Fibroblast of pulmonary artery (primary cell): ENCODE results near the gene ENTPD1.
A peak's percentile ranks its signal among the peaks of the same experiment; 100 is the strongest.

Experiments
- DNase-seq: peaks from one replicate; pipeline ENCODE4 v3.0.0-alpha.2; 2010; ENCODE audit warnings: low read depth
- H3K4me3 ChIP-seq: replicated peaks from 2 replicates; pipeline ENCODE4 v1.5.1; 2011; ENCODE audit warnings: low read depth, mild to moderate bottlenecking, control low read depth, low read length, moderate library complexity
- TF ChIP-seq, protein P1 (sequence below): IDR thresholded peaks from 2 replicates; pipeline ENCODE4 v1.5.1; 2011; ENCODE audit warnings: mild to moderate bottlenecking, control low read depth, low read length, inconsistent platforms; ENCODE audit errors: missing control alignments

ENTPD1 gene

DNA sequence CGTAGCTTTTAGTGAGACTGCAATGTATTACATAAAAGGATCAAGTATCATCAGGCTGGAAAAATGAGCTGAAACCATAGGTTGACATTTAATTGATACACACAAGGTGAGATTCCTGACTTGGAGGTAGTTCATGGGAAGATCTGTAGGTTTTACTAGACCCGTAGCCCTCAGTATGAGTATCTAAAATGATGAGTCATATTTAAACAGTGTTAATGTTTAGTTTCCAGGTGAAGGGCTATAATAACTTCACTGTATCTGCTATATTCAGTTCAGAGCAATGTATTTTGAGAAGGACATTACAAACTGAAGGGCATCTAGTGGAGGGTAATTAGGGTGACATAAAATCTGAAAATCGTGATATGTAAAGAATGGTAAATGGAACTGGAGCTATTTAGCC is 35.0 kb downstream of the ENTPD1 start:
- H3K4me3 ChIP-seq, result no peak overlapping the region
- TF ChIP-seq, protein P1, sequence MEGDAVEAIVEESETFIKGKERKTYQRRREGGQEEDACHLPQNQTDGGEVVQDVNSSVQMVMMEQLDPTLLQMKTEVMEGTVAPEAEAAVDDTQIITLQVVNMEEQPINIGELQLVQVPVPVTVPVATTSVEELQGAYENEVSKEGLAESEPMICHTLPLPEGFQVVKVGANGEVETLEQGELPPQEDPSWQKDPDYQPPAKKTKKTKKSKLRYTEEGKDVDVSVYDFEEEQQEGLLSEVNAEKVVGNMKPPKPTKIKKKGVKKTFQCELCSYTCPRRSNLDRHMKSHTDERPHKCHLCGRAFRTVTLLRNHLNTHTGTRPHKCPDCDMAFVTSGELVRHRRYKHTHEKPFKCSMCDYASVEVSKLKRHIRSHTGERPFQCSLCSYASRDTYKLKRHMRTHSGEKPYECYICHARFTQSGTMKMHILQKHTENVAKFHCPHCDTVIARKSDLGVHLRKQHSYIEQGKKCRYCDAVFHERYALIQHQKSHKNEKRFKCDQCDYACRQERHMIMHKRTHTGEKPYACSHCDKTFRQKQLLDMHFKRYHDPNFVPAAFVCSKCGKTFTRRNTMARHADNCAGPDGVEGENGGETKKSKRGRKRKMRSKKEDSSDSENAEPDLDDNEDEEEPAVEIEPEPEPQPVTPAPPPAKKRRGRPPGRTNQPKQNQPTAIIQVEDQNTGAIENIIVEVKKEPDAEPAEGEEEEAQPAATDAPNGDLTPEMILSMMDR, result no peak
- DNase-seq, result no peak

DNA sequence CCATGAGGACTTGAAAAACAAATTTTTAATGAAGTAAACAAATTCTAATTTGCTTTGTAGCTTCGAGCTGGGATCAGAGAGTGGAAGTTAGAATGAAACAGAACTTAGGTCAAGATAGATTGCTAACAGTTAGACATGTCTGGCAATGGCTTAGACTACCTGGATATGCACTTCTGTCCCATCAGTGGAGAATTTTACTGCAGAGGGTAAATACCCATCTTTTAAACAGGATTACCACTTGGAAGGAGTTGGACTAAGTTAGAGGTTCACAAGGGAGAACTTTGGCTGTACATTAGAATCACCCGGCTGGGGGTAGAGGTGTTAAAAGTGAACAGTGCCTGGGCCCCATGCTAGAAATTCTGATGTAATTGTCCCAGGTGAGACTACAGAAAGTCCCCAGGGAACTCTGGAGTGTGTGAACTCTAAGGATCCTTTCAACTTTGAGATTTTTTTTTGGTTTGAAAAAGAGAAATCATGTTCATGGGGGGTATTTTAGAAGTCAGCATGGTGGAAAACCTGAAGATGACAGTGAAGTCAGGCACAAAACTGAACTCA is 35.5 kb downstream of the ENTPD1 start:
- no peak overlapping the region for H3K4me3 ChIP-seq
- TF ChIP-seq, protein P1, result no peak
- no peak for DNase-seq

DNA sequence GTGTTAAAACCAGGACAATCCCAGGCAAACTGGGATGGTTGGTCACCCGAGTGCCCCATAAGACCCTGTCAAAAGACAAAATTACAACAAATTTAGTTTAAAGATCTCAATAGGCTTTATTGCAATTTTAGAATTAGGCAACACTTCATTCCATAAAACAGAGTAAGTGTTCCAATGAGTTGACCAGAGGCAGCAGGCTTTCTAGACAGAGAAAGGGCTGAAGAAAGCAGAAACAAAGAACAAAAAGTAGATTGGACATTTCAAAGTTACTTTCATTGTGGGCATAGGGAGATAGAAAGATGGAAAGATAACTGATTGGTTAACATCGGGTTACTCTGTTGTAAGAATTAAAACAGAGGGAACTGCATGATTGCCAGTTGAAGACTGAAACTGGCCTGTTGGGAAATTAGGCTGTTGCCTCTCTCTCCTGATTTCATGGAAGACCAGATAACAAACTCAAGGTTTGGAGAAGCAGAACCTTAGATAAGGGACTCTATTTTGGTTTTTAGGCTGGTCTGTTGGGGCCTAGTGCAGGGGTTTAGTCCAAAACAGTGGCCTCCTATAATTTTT is 36.3 kb downstream of the ENTPD1 start:
- no peak overlapping the region for H3K4me3 ChIP-seq
- TF ChIP-seq, protein P1, result no peak
- peak; percentile 14 for DNase-seq

DNA sequence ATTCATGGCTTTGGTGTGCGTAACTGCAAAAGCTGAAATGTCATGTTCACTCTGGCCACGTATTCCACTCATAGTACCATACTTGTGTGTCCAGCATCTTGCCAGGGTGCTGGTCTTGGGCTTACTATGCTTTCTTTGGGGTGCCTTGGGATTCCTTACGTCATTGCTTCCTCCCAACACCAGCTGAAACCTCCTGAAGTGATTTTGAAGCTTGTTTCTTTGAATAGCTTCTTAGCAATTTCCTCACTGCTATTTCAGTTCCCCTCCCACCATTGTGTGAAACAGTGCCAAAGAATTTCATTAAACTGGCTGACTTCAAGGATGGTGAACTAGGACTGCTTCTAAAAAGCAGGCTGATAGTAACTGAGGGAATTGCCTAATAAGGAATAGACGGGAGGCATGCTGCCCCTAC is 36.9 kb downstream of the ENTPD1 start:
- TF ChIP-seq, protein P1, result no peak
- H3K4me3 ChIP-seq, result no peak overlapping the region
- peak; percentile 98 for DNase-seq

DNA sequence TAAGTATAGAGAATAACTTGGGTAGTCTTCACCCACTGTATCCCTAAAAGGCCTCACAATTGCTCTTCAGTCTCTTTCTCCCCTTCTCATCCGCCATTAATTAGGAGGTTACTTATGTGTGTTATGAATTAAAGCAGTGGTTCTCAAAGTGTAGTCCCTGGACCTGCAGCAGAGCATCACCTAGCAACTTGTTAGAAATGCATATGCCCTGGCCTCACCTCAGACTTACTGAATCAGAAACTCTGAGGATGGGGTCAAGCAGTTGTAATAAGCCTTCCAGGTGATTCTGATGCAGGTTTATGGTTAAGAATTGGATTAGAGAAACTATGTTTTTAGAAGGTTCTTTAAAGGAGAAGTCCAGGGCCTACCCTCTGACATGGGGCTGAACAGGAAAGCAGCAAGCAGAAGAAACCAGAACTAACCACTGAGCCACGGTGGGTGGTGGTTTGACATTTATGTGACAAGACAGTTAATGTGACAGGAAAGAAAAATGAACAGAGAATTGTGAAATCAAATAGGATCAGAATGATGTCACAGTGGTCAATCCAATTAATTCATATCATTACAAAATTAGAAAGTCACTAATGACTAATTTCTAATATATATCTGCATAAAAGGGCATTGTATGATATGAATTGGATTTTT is 37.6 kb downstream of the ENTPD1 start:
- TF ChIP-seq, protein P1, result no peak
- no peak overlapping the region for H3K4me3 ChIP-seq
- DNase-seq, result no peak

DNA sequence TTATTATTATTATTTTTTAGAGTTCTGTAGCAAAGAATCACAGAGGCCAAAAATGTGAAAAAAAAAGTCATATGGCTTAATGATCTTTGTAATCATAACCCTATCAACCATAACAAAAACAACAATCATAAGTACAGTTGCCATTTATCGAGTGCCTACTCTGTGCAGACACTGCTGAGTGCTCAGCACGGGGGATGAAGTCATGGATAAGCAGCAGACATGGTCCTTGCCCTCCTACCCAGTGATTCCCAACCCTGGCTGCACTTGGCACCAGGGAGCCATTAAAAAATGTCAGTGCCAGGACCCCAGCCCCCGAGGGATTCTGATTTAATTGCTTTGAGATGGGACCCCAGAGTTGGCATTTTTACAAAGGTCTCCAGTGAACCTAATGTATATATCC is 38.2 kb downstream of the ENTPD1 start:
- DNase-seq, result no peak
- H3K4me3 ChIP-seq, result no peak overlapping the region
- TF ChIP-seq, protein P1, result no peak

- no peak for DNase-seq
- TF ChIP-seq, protein P1, result no peak
- H3K4me3 ChIP-seq, result no peak overlapping the region
These were observed 39.6 kb downstream of the ENTPD1 start for GRCh38 chr10:95795602-95796001.
